ENCODE measurements around the gene HTR1E.

DNA sequence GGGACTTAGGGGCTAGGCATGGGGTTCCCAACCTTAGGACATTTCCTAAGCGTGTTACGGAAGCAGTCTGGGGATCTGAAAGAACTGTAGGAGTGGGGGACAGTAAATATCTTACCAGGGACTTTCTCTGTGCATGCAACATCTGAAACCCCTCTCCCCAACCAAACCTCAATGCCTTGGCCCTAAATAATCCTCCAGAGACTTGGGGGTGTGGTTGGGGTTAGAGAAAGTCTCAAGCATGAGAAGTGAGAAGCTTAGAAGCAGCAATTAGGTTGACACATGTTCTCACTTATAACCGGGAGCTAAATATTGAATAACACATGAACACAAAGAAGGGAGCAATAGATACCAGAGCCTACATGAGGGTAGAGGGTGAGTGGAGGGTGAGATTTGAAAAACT, 74.7 kb downstream of the HTR1E start:
- TF ChIP-seq POLR2A (IDR thresholded peaks at IDR 0.05), result no peak
- TF ChIP-seq, protein P1, sequence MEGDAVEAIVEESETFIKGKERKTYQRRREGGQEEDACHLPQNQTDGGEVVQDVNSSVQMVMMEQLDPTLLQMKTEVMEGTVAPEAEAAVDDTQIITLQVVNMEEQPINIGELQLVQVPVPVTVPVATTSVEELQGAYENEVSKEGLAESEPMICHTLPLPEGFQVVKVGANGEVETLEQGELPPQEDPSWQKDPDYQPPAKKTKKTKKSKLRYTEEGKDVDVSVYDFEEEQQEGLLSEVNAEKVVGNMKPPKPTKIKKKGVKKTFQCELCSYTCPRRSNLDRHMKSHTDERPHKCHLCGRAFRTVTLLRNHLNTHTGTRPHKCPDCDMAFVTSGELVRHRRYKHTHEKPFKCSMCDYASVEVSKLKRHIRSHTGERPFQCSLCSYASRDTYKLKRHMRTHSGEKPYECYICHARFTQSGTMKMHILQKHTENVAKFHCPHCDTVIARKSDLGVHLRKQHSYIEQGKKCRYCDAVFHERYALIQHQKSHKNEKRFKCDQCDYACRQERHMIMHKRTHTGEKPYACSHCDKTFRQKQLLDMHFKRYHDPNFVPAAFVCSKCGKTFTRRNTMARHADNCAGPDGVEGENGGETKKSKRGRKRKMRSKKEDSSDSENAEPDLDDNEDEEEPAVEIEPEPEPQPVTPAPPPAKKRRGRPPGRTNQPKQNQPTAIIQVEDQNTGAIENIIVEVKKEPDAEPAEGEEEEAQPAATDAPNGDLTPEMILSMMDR (IDR thresholded peaks at IDR 0.05), result no peak

Data from testis (tissue), 2 donors.